ENCODE data around the gene TOMM40L.

TOMM40L gene

GRCh38 chr1:161197560-161198193, 28.2 kb upstream of the TOMM40L start:
- DNase-seq (ENCODE audit: low read depth), result no peak

GRCh38 chr1:161198194-161198896, 27.5 kb upstream of the TOMM40L start:
- no peak for DNase-seq (ENCODE audit: low read depth)

- DNase-seq (ENCODE audit: low read depth), result no peak
Observed at GRCh38 chr1:161198897-161199431, 26.9 kb upstream of the TOMM40L start, which contains the start of gene ADAMTS4. Gene ADAMTS4 (minus strand): TSS chr1:161199054. CDS start chr1:161198627, 427 bp downstream.

- DNase-seq (ENCODE audit: low read depth), result no peak
Observed at GRCh38 chr1:161199506-161200139, 26.2 kb upstream of the TOMM40L start.

GRCh38 chr1:161200421-161200991, 25.4 kb upstream of the TOMM40L start:
- no peak for DNase-seq (ENCODE audit: low read depth)

GRCh38 chr1:161200992-161201835, 24.6 kb upstream of the TOMM40L start:
- DNase-seq (ENCODE audit: low read depth), result no peak

- peak; percentile 94 for DNase-seq (ENCODE audit: low read depth)
Observed at GRCh38 chr1:161201836-161202712, 23.8 kb upstream of the TOMM40L start, which contains the start of gene NDUFS2. Gene NDUFS2 (plus strand): TSS chr1:161202367. CDS start chr1:161202386, 19 bp downstream.

GRCh38 chr1:161206411-161207140, 19.3 kb upstream of the TOMM40L start:
- DNase-seq (ENCODE audit: low read depth), result no peak

GRCh38 chr1:161207173-161207572, 18.7 kb upstream of the TOMM40L start:
- DNase-seq (ENCODE audit: low read depth), result no peak

- DNase-seq (ENCODE audit: low read depth), result peak; percentile 58
Observed at GRCh38 chr1:161209790-161210409, 16.0 kb upstream of the TOMM40L start.

- DNase-seq (ENCODE audit: low read depth), result no peak
Observed at GRCh38 chr1:161214369-161214768, 11.5 kb upstream of the TOMM40L start.

GRCh38 chr1:161215076-161215475, 10.8 kb upstream of the TOMM40L start, which contains the start of gene FCER1G:
Gene FCER1G (plus strand): TSS chr1:161215295. CDS start chr1:161215322, 27 bp downstream.
- no peak for DNase-seq (ENCODE audit: low read depth)

- no peak for DNase-seq (ENCODE audit: low read depth)
Observed at GRCh38 chr1:161216945-161217712, 8.7 kb upstream of the TOMM40L start.

GRCh38 chr1:161217831-161218230, 8.0 kb upstream of the TOMM40L start:
- DNase-seq (ENCODE audit: low read depth), result no peak

GRCh38 chr1:161218301-161219077, 7.4 kb upstream of the TOMM40L start:
- DNase-seq (ENCODE audit: low read depth), result no peak

- DNase-seq (ENCODE audit: low read depth), result no peak
Observed at GRCh38 chr1:161219078-161219892, 6.6 kb upstream of the TOMM40L start.

GRCh38 chr1:161220002-161220401, 5.9 kb upstream of the TOMM40L start:
- no peak for DNase-seq (ENCODE audit: low read depth)
